ENCODE results near the gene LRRFIP1. TPM values are rescaled to one million over a fixed set of nuclear protein-coding genes. Genes with fewer than 3 reads are reported as not detected.

Gene LRRFIP1
- total and polyA plus RNA-seq, 2 of the 13 experiments (the other 11 are each of a cell fraction or from before 2014, with no cell fraction given) = 15.9 to 40.5 TPM

DNA sequence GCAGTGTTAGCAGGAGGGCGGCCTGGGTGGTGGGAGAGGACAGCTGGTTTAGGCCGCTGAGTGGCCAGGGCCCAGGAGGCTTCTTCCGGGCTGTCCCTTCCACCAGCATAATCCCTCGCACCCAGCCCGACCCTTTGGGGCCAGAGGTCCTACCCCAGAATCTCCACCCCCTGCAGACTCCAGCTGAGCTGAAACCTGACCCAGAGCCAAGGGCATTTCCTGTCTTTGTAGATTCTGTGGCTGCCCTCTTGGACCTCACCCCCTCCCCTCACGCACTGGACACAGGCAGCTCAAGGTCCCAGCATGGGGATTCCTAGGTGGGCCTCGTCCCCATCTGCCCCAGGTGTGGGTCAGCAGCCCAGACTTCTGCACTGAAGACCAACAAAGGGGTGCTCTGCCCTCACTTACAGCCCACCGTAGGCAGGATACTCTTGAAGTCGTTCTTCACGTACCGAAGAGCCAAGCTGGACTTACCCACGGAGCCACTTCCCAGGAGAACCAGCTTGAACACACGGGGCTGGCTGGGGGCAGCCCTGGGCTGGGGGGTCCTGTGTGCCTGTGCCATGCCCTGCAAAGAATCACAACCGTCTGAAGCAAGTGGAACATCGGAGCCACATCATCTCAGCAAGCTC lies 41.7 kb upstream of the LRRFIP1 start (continued):
- peak; percentile 89 for TF ChIP-seq RCOR2 (CRISPR knock-in tag; IDR thresholded peaks at IDR 0.05)
- peak; percentile 75; the same call in 1 of the 2 replicates for TF ChIP-seq ZFP41 (CRISPR knock-in tag; IDR thresholded peaks at IDR 0.05; ENCODE audit: borderline replicate concordance)
- no peak for TF ChIP-seq DBP (CRISPR knock-in tag; IDR thresholded peaks at IDR 0.05; ENCODE audit: not compliant biosample characterization)
- TF ChIP-seq TARDBP (CRISPR knock-in tag; IDR thresholded peaks at IDR 0.05) = peak; percentile 96
- TF ChIP-seq, protein P1, sequence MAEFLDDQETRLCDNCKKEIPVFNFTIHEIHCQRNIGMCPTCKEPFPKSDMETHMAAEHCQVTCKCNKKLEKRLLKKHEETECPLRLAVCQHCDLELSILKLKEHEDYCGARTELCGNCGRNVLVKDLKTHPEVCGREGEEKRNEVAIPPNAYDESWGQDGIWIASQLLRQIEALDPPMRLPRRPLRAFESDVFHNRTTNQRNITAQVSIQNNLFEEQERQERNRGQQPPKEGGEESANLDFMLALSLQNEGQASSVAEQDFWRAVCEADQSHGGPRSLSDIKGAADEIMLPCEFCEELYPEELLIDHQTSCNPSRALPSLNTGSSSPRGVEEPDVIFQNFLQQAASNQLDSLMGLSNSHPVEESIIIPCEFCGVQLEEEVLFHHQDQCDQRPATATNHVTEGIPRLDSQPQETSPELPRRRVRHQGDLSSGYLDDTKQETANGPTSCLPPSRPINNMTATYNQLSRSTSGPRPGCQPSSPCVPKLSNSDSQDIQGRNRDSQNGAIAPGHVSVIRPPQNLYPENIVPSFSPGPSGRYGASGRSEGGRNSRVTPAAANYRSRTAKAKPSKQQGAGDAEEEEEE (CRISPR knock-in tag; IDR thresholded peaks at IDR 0.05; ENCODE audit: borderline replicate concordance) = no peak
- TF ChIP-seq CBFB (CRISPR knock-in tag; IDR thresholded peaks at IDR 0.05) = peak; percentile 85
- TF ChIP-seq, protein P2, sequence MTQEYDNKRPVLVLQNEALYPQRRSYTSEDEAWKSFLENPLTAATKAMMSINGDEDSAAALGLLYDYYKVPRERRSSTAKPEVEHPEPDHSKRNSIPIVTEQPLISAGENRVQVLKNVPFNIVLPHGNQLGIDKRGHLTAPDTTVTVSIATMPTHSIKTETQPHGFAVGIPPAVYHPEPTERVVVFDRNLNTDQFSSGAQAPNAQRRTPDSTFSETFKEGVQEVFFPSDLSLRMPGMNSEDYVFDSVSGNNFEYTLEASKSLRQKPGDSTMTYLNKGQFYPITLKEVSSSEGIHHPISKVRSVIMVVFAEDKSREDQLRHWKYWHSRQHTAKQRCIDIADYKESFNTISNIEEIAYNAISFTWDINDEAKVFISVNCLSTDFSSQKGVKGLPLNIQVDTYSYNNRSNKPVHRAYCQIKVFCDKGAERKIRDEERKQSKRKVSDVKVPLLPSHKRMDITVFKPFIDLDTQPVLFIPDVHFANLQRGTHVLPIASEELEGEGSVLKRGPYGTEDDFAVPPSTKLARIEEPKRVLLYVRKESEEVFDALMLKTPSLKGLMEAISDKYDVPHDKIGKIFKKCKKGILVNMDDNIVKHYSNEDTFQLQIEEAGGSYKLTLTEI (CRISPR knock-in tag; conservative IDR thresholded peaks at IDR 0.05) = no peak
- no peak for TF ChIP-seq ZNF761 (CRISPR knock-in tag; conservative IDR thresholded peaks at IDR 0.05)
- no peak for TF ChIP-seq GPN1 (CRISPR knock-in tag; IDR thresholded peaks at IDR 0.05; ENCODE audit: borderline replicate concordance)
- TF ChIP-seq ZNF598 (CRISPR knock-in tag; IDR thresholded peaks at IDR 0.05; ENCODE audit: borderline replicate concordance) = peak; percentile 85; the same call in 1 of the 2 replicates
- peak; percentile 50; the same call in 1 of the 2 replicates for TF ChIP-seq TGIF2 (CRISPR knock-in tag; IDR thresholded peaks at IDR 0.05)
- no peak for TF ChIP-seq ATF4 (CRISPR knock-in tag; IDR thresholded peaks at IDR 0.05)
- no peak for TF ChIP-seq AGO2 (optimal IDR thresholded peaks at IDR 0.05; ENCODE audit: low read depth, low read length)
- no peak for TF ChIP-seq ZBTB3 (CRISPR knock-in tag; IDR thresholded peaks at IDR 0.05; ENCODE audit: borderline replicate concordance, low read depth)
- TF ChIP-seq, protein P3, sequence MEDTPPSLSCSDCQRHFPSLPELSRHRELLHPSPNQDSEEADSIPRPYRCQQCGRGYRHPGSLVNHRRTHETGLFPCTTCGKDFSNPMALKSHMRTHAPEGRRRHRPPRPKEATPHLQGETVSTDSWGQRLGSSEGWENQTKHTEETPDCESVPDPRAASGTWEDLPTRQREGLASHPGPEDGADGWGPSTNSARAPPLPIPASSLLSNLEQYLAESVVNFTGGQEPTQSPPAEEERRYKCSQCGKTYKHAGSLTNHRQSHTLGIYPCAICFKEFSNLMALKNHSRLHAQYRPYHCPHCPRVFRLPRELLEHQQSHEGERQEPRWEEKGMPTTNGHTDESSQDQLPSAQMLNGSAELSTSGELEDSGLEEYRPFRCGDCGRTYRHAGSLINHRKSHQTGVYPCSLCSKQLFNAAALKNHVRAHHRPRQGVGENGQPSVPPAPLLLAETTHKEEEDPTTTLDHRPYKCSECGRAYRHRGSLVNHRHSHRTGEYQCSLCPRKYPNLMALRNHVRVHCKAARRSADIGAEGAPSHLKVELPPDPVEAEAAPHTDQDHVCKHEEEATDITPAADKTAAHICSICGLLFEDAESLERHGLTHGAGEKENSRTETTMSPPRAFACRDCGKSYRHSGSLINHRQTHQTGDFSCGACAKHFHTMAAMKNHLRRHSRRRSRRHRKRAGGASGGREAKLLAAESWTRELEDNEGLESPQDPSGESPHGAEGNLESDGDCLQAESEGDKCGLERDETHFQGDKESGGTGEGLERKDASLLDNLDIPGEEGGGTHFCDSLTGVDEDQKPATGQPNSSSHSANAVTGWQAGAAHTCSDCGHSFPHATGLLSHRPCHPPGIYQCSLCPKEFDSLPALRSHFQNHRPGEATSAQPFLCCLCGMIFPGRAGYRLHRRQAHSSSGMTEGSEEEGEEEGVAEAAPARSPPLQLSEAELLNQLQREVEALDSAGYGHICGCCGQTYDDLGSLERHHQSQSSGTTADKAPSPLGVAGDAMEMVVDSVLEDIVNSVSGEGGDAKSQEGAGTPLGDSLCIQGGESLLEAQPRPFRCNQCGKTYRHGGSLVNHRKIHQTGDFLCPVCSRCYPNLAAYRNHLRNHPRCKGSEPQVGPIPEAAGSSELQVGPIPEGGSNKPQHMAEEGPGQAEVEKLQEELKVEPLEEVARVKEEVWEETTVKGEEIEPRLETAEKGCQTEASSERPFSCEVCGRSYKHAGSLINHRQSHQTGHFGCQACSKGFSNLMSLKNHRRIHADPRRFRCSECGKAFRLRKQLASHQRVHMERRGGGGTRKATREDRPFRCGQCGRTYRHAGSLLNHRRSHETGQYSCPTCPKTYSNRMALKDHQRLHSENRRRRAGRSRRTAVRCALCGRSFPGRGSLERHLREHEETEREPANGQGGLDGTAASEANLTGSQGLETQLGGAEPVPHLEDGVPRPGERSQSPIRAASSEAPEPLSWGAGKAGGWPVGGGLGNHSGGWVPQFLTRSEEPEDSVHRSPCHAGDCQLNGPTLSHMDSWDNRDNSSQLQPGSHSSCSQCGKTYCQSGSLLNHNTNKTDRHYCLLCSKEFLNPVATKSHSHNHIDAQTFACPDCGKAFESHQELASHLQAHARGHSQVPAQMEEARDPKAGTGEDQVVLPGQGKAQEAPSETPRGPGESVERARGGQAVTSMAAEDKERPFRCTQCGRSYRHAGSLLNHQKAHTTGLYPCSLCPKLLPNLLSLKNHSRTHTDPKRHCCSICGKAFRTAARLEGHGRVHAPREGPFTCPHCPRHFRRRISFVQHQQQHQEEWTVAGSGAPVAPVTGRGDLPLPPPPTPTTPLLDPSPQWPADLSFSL (CRISPR knock-in tag; IDR thresholded peaks at IDR 0.05) = no peak
- peak; percentile 82; the same call in 1 of the 2 replicates for TF ChIP-seq ZC3H13 (CRISPR knock-in tag; IDR thresholded peaks at IDR 0.05)
- peak; percentile 99 for TF ChIP-seq RARA (CRISPR knock-in tag; IDR thresholded peaks at IDR 0.05)

All from HepG2 (cell line).